Endodermal cell (in vitro differentiated cells): ENCODE results near the gene SHMT1. TPM values are rescaled to one million over a fixed set of nuclear protein-coding genes. Genes with fewer than 3 reads are reported as not detected.

Experiments used
- DNase-seq: peaks from one replicate; pipeline ENCODE4 v3.0.0-alpha.2; 2017
- H3K27ac ChIP-seq: 2 replicates; pipeline ENCODE4 v1.5.1; 2013; ENCODE audit warnings: mild to moderate bottlenecking, low read depth, low read length, moderate library complexity
- H3K27me3 ChIP-seq: 2 replicates; pipeline ENCODE4 v1.6.1; 2013; ENCODE audit warnings: mild to moderate bottlenecking, low read length, moderate library complexity; ENCODE audit not compliant: insufficient read depth, control insufficient read depth, poor library complexity, severe bottlenecking
- H3K36me3 ChIP-seq: 2 replicates; pipeline ENCODE4 v1.7.0; 2013; ENCODE audit warnings: mild to moderate bottlenecking, low read length, moderate library complexity; ENCODE audit not compliant: control insufficient read depth, insufficient read depth
- H3K4me1 ChIP-seq: one replicate; pipeline ENCODE4 v1.7.0; 2013; ENCODE audit warnings: low read length; ENCODE audit not compliant: control insufficient read depth, insufficient read depth
- H3K4me3 ChIP-seq: 2 replicates; pipeline ENCODE4 v1.5.1; 2013; ENCODE audit warnings: mild to moderate bottlenecking, low read length, moderate library complexity
- H3K9ac ChIP-seq: 2 replicates; pipeline ENCODE4 v1.6.1; 2013; ENCODE audit warnings: mild to moderate bottlenecking, low read length, moderate library complexity; ENCODE audit not compliant: poor library complexity, severe bottlenecking; ENCODE audit errors: extremely low read depth
- H3K9me3 ChIP-seq: 2 replicates; pipeline ENCODE4 v1.6.1; 2013; ENCODE audit warnings: mild to moderate bottlenecking, low read length, moderate library complexity; ENCODE audit not compliant: control insufficient read depth
- H3K27ac Mint-ChIP-seq: 2 replicates; pipeline ENCODE4 v1.8.0; 2020; ENCODE audit warnings: mixed read lengths
- H3K27me3 Mint-ChIP-seq: 2 replicates; pipeline ENCODE4 v1.8.0; 2021; ENCODE audit warnings: mild to moderate bottlenecking, mixed read lengths; ENCODE audit not compliant: insufficient read depth
- H3K36me3 Mint-ChIP-seq: 2 replicates; pipeline ENCODE4 v1.8.0; 2020; ENCODE audit warnings: low read depth, mixed read lengths
- H3K4me1 Mint-ChIP-seq: 2 replicates; pipeline ENCODE4 v1.8.0; 2020; ENCODE audit warnings: mixed read lengths
- H3K4me3 Mint-ChIP-seq: 2 replicates; pipeline ENCODE4 v1.8.0; 2020; ENCODE audit warnings: mild to moderate bottlenecking, moderate library complexity, mixed read lengths
- H3K9me3 Mint-ChIP-seq: 2 replicates; pipeline ENCODE4 v1.8.0; 2020; ENCODE audit warnings: mild to moderate bottlenecking, mixed read lengths
- WGBS, 2 experiments: methylation state at CpG; one replicate each; pipeline versions ENCODE4 v1.1.5 to v1.1.7; 2013; ENCODE audit warnings: missing lambda C conversion rate in 2 of 2, mixed read lengths in 1 of 2; ENCODE audit not compliant: insufficient coverage in 1 of 2, insufficient read length in 1 of 2; 5-methylcytosine and 5-hydroxymethylcytosine counted together
- total RNA-seq, 2 donors: library from RNA; stranded (reverse); fragmentation: NEBNext Ultra II Directional in 1 of 2; extraction: Animal tissue kit (Norgen Biotek cat#: 25700) in 1 of 2; gene quantifications; 2 replicates in 1 of 2; 3 replicates in 1 of 2; pipeline ENCODE4 v1.2.1, GENCODE V29; 2021
- TF ChIP-seq, protein P1 (sequence below): fragments of 200-600 bp; sonication (generic); conservative IDR thresholded peaks from 2 replicates; pipeline ENCODE4 v1.5.0; 2021; ENCODE audit warnings: antibody characterized with exemption, mild to moderate bottlenecking

SHMT1 gene
- total RNA-seq, 2 donors from 2014 or later = 38.5 to 40.9 TPM

DNA sequence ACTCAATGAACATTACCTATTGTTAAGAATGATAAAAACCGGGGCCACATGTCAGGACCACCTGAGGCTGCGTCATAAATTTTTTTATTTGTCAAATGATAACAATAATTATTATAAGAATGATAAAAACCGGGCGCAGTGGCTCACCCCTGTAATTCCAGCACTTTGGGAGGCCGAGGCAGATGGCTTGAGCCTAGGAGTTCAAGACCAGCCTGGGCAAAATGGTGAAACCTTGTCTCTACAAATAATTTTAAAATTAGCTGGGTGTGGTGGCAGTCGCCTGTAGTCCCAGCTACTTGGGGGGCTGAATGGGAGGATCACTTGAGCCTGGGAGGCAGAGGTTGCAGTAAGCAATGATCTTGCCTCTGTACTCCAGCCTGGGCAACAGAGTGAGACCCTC, 816 bp upstream of the SHMT1 start:
- peaks cover 3% of the 10 kb centered on the region for H3K36me3 ChIP-seq
- H3K4me1 ChIP-seq = no peaks in the 10 kb centered on the region
- Mint-ChIP-seq H3K27ac (no peak overlapping the region), H3K36me3 (peaks cover 11% of the 10 kb centered on the region), H3K9me3 (no peaks in the 10 kb centered on the region), H3K4me3 (no peak overlapping the region), H3K27me3 (no peaks in the 10 kb centered on the region), H3K4me1 (peaks cover 11% of the 10 kb centered on the region)
- H3K4me3 ChIP-seq = no peak overlapping the region
- 89 to 100% methylated on average over 3 to 4 of the region's 6 CpGs for WGBS, 2 experiments
- H3K9me3 ChIP-seq = no peaks in the 10 kb centered on the region
- H3K27me3 ChIP-seq = no peaks in the 10 kb centered on the region
- no peak overlapping the region for H3K9ac ChIP-seq
- TF ChIP-seq, protein P1, sequence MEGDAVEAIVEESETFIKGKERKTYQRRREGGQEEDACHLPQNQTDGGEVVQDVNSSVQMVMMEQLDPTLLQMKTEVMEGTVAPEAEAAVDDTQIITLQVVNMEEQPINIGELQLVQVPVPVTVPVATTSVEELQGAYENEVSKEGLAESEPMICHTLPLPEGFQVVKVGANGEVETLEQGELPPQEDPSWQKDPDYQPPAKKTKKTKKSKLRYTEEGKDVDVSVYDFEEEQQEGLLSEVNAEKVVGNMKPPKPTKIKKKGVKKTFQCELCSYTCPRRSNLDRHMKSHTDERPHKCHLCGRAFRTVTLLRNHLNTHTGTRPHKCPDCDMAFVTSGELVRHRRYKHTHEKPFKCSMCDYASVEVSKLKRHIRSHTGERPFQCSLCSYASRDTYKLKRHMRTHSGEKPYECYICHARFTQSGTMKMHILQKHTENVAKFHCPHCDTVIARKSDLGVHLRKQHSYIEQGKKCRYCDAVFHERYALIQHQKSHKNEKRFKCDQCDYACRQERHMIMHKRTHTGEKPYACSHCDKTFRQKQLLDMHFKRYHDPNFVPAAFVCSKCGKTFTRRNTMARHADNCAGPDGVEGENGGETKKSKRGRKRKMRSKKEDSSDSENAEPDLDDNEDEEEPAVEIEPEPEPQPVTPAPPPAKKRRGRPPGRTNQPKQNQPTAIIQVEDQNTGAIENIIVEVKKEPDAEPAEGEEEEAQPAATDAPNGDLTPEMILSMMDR = no peak
- H3K27ac ChIP-seq = no peak overlapping the region
- DNase-seq = no peak

GRCh38 chr17:18362698-18363100, 651 bp downstream of the SHMT1 start:
- no peak overlapping the region for H3K27ac ChIP-seq
- Mint-ChIP-seq H3K4me3 (peak overlapping the region; percentile 81), H3K27me3 (no peaks in the 10 kb centered on the region), H3K36me3 (peaks cover 18% of the 10 kb centered on the region), H3K4me1 (peaks cover 11% of the 10 kb centered on the region), H3K9me3 (no peaks in the 10 kb centered on the region), H3K27ac (peak overlapping the region; percentile 89)
- TF ChIP-seq, protein P1 = peak; percentile 32
- no peaks in the 10 kb centered on the region for H3K4me1 ChIP-seq
- no peaks in the 10 kb centered on the region for H3K27me3 ChIP-seq
- peak overlapping the region; percentile 91 for H3K4me3 ChIP-seq
- DNase-seq = peak; percentile 76
- peaks cover 11% of the 10 kb centered on the region for H3K36me3 ChIP-seq
- H3K9me3 ChIP-seq = no peaks in the 10 kb centered on the region
- WGBS, 2 experiments = 9 to 13% methylated on average over 10 to 14 of the region's 14 CpGs
- H3K9ac ChIP-seq = peak overlapping the region; percentile 66

- H3K9ac ChIP-seq = peak overlapping the region; percentile 66
- TF ChIP-seq, protein P1 = no peak
- H3K4me3 Mint-ChIP-seq = peak overlapping the region; percentile 81
- no peak for DNase-seq
- WGBS, 2 experiments = 63 to 70% methylated on average over 9 to 15 of the region's 15 CpGs
- peaks cover 11% of the 10 kb centered on the region for H3K4me1 Mint-ChIP-seq
- H3K27ac ChIP-seq = no peak overlapping the region
- peak overlapping the region; percentile 89 for H3K27ac Mint-ChIP-seq
- peak overlapping the region; percentile 91 for H3K4me3 ChIP-seq
- H3K27me3 Mint-ChIP-seq = no peaks in the 10 kb centered on the region
- H3K36me3 ChIP-seq = peaks cover 11% of the 10 kb centered on the region
- H3K4me1 ChIP-seq = no peaks in the 10 kb centered on the region
- no peaks in the 10 kb centered on the region for H3K9me3 ChIP-seq
- H3K36me3 Mint-ChIP-seq = peaks cover 18% of the 10 kb centered on the region
- H3K9me3 Mint-ChIP-seq = no peaks in the 10 kb centered on the region
- no peaks in the 10 kb centered on the region for H3K27me3 ChIP-seq
Measured at GRCh38 chr17:18361837-18362697, 1.3 kb downstream of the SHMT1 start.
